Mucosa of descending colon (tissue), 3 donors: Measurements from ENCODE around the gene MVB12B. TPM values are rescaled to one million over a fixed set of nuclear protein-coding genes. Genes with fewer than 3 reads are reported as not detected.

Experiments
- ATAC-seq: fragments of 200-7000 bp; cut with Tn5 transposase; one replicate; pipeline ENCODE4 v1.9.1; 2020; ENCODE audit warnings: mild to moderate bottlenecking, moderate library complexity
- DNase-seq, 3 donors: peaks; one replicate each; pipeline ENCODE4 v3.0.0-alpha.2; 2020
- H3K36me3 ChIP-seq: fragments of 200-600 bp; one replicate; pipeline ENCODE4 v1.8.0; 2021; ENCODE audit warnings: low read depth, mild to moderate bottlenecking
- H3K4me1 ChIP-seq: fragments of 200-600 bp; one replicate; pipeline ENCODE4 v1.8.0; 2021; ENCODE audit warnings: low read depth, mild to moderate bottlenecking
- H3K4me3 ChIP-seq: fragments of 200-600 bp; one replicate; pipeline ENCODE4 v1.8.0; 2021; ENCODE audit warnings: mild to moderate bottlenecking
- H3K9me3 ChIP-seq: fragments of 200-600 bp; one replicate; pipeline ENCODE4 v1.8.0; 2021; ENCODE audit warnings: mild to moderate bottlenecking
- intact Hi-C, 2 donors: fragments of 100-400 bp; cut with DNase I in 1 of 2; cut with micrococcal nuclease in 1 of 2; formaldehyde crosslinking; loops; one replicate each; pipeline versions ENCODE4 v1.11.0 to v1.11.1; 2022; cut with DNase I, micrococcal nuclease
- total RNA-seq, 3 donors: library from RNA; stranded (reverse); fragmentation: NEBNext Ultra II Directional in 2 of 3; extraction: Animal tissue kit (Norgen Biotek cat#: 25700) in 2 of 3; gene quantifications; one replicate each; pipeline versions ENCODE4 v1.2.1 to v1.2.4, GENCODE V29; 2021 to 2023
- TF ChIP-seq, protein P1 (sequence below): fragments of 200-600 bp; IDR thresholded peaks from one replicate; pipeline ENCODE4 v1.8.0; 2022; ENCODE audit warnings: antibody characterized with exemption, mild to moderate bottlenecking
- donor health status: DM: no; HTN: no; CAD: no; lungs with moderate emphysema.
- donor health status: DM: no; HTN: no; CAD: no.
- donor health status: DM: no; HTN: yes; CAD: no.

MVB12B gene
- total RNA-seq, 3 donors from 2014 or later = 16.8 to 26.4 (median 21.6) TPM

DNA sequence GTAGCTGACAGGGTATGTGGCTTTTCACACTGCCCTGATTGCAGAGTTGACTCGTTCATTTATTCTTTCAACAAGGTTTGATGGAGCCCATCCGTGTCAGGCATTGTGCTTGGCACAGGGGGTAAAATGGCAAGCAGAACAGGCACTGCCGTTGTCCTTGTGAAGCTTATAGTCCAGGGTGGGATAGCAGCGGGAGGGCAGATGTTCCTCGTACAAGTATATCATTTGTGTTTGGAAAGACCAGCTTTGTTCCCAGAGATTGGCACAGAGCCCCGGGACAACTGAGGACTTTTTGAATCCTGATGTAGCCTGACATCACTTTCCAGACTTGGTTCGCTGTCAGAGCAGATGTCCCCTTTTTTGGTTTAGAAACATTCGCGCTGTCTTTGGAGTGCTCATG is 50.9 kb downstream of the MVB12B start:
- Histone ChIP-seq H3K9me3 (no peaks in the 10 kb centered on the region), H3K4me1 (peaks cover 12% of the 10 kb centered on the region), H3K4me3 (no peak overlapping the region), H3K36me3 (no peaks in the 10 kb centered on the region)
- ATAC-seq = no peak
- TF ChIP-seq, protein P1, sequence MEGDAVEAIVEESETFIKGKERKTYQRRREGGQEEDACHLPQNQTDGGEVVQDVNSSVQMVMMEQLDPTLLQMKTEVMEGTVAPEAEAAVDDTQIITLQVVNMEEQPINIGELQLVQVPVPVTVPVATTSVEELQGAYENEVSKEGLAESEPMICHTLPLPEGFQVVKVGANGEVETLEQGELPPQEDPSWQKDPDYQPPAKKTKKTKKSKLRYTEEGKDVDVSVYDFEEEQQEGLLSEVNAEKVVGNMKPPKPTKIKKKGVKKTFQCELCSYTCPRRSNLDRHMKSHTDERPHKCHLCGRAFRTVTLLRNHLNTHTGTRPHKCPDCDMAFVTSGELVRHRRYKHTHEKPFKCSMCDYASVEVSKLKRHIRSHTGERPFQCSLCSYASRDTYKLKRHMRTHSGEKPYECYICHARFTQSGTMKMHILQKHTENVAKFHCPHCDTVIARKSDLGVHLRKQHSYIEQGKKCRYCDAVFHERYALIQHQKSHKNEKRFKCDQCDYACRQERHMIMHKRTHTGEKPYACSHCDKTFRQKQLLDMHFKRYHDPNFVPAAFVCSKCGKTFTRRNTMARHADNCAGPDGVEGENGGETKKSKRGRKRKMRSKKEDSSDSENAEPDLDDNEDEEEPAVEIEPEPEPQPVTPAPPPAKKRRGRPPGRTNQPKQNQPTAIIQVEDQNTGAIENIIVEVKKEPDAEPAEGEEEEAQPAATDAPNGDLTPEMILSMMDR = no peak
- intact Hi-C loops = no loop called here
- no peak for DNase-seq

DNA sequence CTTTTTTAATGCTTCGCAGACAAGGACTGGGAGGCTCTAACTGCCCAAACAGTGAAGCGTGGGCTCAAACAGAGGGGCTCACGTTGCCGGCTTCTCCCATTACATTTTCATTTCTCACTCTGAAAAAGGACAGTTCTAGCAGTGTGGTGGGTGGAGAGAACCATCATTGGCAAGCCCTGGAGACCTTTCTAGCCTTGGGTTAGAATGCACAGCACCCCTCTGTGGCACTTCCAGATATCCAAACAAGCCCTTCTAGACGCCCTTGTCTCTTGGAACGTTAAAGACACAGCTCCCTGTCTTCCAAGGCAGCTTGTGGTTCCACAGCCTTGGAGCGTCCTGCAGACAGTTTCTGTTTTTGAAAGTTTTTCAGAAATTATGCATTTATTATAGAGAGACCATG is 52.1 kb downstream of the MVB12B start:
- no peaks in the 10 kb centered on the region for H3K36me3 ChIP-seq
- ATAC-seq (no peak), DNase-seq (no peak)
- H3K9me3 ChIP-seq = no peaks in the 10 kb centered on the region
- no peak overlapping the region for H3K4me3 ChIP-seq
- H3K4me1 ChIP-seq = peaks cover 12% of the 10 kb centered on the region
- intact Hi-C loops = no loop called here
- TF ChIP-seq, protein P1 = no peak

DNA sequence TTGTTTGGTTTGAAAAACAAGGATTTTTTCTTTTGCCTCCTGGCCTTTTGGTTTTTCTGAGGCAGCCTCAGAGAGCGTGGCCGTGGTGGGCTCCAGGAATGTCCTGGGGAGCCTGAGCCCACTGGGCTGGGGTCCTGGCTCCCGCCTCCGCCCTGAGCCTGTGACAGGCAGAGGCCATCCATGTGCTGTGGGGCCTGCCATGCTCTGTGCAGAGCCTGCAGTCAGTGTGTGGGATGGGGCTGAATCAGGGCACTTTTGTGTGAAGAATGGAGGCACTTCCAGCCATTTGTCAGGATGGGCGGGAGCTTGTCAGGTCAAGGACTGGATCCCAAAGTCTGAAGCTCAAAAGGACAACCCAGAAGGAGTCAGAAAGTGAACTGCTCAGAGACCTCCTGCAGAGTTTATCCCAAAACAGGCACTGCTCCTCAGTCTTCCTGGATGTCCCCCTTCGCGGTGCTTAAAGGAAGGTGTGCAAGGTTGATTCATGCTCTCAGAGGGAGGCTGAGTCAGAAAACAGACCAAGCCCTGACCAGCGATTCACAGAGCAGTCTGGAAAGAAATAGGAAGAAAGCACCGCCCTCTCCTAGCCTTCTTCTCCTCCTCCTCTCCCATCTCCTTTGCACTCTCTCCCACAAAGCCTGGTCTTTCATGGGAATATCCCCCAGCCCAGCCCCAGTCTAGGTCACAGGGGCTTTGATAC is 53.2 kb downstream of the MVB12B start:
- H3K9me3 ChIP-seq = no peaks in the 10 kb centered on the region
- ATAC-seq (no peak), DNase-seq (no peak)
- H3K4me3 ChIP-seq = no peak overlapping the region
- intact Hi-C loops = no loop called here
- TF ChIP-seq, protein P1 = no peak
- H3K36me3 ChIP-seq = no peaks in the 10 kb centered on the region
- peaks cover 12% of the 10 kb centered on the region for H3K4me1 ChIP-seq

GRCh38 chr9:126380447-126380846 is 53.8 kb downstream of the MVB12B start:
- H3K4me1 ChIP-seq = peaks cover 10% of the 10 kb centered on the region
- ATAC-seq (no peak), DNase-seq (no peak)
- no peaks in the 10 kb centered on the region for H3K36me3 ChIP-seq
- TF ChIP-seq, protein P1 = no peak
- no peaks in the 10 kb centered on the region for H3K9me3 ChIP-seq
- intact Hi-C loops = no loop called here
- no peak overlapping the region for H3K4me3 ChIP-seq

- ATAC-seq (no peak), DNase-seq (no peak)
- H3K36me3 ChIP-seq = no peaks in the 10 kb centered on the region
- H3K4me1 ChIP-seq = peaks cover 8% of the 10 kb centered on the region
- intact Hi-C loops = no loop called here
- TF ChIP-seq, protein P1 = no peak
- no peak overlapping the region for H3K4me3 ChIP-seq
- no peaks in the 10 kb centered on the region for H3K9me3 ChIP-seq
Observed at GRCh38 chr9:126381195-126381594, 54.6 kb downstream of the MVB12B start.
